ENCODE data around the gene TBC1D22A. TPM values are rescaled to one million over a fixed set of nuclear protein-coding genes. Genes with fewer than 3 reads are reported as not detected.

TBC1D22A gene
- total and polyA plus RNA-seq, 2 donors (not counting 3 experiments of a cell fraction or from before 2014, with no cell fraction given): 26.1 to 32.4 TPM

DNA sequence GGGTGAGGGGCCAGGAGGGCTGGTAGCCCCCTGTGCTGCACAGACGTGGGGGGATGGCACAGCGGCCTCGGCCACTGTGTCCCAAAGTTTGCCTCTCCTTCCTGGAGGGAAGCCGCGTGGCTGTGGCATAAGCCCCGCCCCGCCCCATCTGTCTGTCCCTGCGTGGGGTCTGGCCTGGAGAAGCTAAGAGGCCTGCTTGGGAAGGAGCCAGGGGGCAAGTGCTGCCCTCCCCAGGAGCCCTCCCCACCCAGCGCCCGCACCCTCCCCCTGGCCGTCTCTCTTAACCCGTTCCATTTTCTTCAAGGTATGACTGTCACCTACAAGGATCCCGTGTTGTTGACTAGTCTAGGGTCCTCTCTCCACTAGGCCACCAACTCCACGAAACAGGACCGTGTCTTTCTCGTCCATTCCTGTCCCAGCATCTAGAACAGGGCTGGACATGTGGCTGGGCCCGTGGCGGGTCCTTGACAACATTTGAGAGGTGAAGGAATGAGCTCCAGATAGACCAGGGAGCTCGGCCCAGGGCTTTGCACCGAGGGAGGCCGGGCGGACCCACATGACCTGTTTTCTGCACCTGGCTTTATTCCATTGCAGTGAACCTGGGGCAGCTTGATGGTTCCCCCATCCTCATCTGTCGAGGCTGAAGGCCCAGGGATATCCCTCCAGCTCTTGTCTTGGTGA is 428.0 kb downstream of the TBC1D22A start:
- no peak overlapping the region for H3K4me2 ChIP-seq (ENCODE audit: insufficient read depth, low read length)
- BruUV-seq (replicated peaks): no TSS peak
- no peak overlapping the region for H3K27ac ChIP-seq (ENCODE audit: insufficient read depth, low read depth, low read length)
- H3K27me3 ChIP-seq (ENCODE audit: control insufficient read depth in 2 of 2, insufficient read depth in 2 of 2, low read length in 2 of 2): no peaks in the 10 kb centered on the region
- intact Hi-C loops (cut with micrococcal nuclease) (no loop called here), dilution Hi-C loops (cut with MboI; ENCODE audit: extremely low pct_ligation_motif_present, low sequenced_read_pairs) (no loop called here)
- no peaks in the 10 kb centered on the region for H3K4me1 ChIP-seq (ENCODE audit: control insufficient read depth, extremely low read depth, insufficient read depth, low read length)
- CTCF ChIA-PET: interaction anchor here (0.7 kb wide), 1 partner anchor 10 kb away, joined by 3 read pairs; no protein-coding TSS in a partner anchor
- FAIRE-seq (no peak), DNase-seq (ENCODE audit: low read depth, low spot score) (no peak)
- no peaks in the 10 kb centered on the region for H3K36me3 ChIP-seq (ENCODE audit: control insufficient read depth in 2 of 2, extremely low read depth in 1 of 2, insufficient read depth in 2 of 2, low read length in 2 of 2)
- no peaks in the 10 kb centered on the region for H4K20me1 ChIP-seq (replicated peaks; ENCODE audit: control insufficient read depth, extremely low read depth, insufficient read depth, low read length)
- no peak overlapping the region for H3K4me3 ChIP-seq (replicated peaks in 1 of 3; ENCODE audit: insufficient read depth in 1 of 3, low read depth in 1 of 3, low read length in 3 of 3)
- no peak overlapping the region for H2AFZ ChIP-seq (ENCODE audit: low read depth, low read length)
- H3K79me2 ChIP-seq (ENCODE audit: control insufficient read depth, insufficient read depth, low read length): no peaks in the 10 kb centered on the region
- TF ChIP-seq GATA2 (IDR thresholded peaks at IDR 0.05; ENCODE audit: insufficient read depth, insufficient read length, low read depth, low read length) (no peak), POLR2AphosphoS5 (IDR thresholded peaks at IDR 0.05; ENCODE audit: insufficient read depth, low read depth, low read length) (no peak), JUN (IDR thresholded peaks at IDR 0.05; ENCODE audit: borderline replicate concordance, insufficient read depth, insufficient read length, low read depth) (no peak), MAX (IDR thresholded peaks at IDR 0.05; ENCODE audit: insufficient read depth, insufficient read length) (no peak), FOS (IDR thresholded peaks at IDR 0.05; ENCODE audit: borderline replicate concordance, insufficient read depth, low read length) (no peak), EZH2 (IDR thresholded peaks at IDR 0.05; ENCODE audit: borderline replicate concordance, low read depth, low read length, severe bottlenecking) (no peak), POLR2A (IDR thresholded peaks at IDR 0.05; ENCODE audit: low read depth, low read length) (no peak), MYC (IDR thresholded peaks at IDR 0.05; ENCODE audit: low read depth, low read length) (no peak)
- TF ChIP-seq, protein P1, sequence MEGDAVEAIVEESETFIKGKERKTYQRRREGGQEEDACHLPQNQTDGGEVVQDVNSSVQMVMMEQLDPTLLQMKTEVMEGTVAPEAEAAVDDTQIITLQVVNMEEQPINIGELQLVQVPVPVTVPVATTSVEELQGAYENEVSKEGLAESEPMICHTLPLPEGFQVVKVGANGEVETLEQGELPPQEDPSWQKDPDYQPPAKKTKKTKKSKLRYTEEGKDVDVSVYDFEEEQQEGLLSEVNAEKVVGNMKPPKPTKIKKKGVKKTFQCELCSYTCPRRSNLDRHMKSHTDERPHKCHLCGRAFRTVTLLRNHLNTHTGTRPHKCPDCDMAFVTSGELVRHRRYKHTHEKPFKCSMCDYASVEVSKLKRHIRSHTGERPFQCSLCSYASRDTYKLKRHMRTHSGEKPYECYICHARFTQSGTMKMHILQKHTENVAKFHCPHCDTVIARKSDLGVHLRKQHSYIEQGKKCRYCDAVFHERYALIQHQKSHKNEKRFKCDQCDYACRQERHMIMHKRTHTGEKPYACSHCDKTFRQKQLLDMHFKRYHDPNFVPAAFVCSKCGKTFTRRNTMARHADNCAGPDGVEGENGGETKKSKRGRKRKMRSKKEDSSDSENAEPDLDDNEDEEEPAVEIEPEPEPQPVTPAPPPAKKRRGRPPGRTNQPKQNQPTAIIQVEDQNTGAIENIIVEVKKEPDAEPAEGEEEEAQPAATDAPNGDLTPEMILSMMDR (IDR thresholded peaks at IDR 0.05; ENCODE audit: extremely low read depth in 1 of 2, insufficient read depth in 1 of 2, low read depth in 1 of 2, low read length in 2 of 2): no peak
- POLR2A ChIA-PET: no interaction called here
- no peak overlapping the region for H3K9ac ChIP-seq (replicated peaks; ENCODE audit: extremely low read depth, insufficient read depth, low read length)
- H3K9me3 ChIP-seq (replicated peaks; ENCODE audit: control insufficient read depth, insufficient read depth, low read length): no peaks in the 10 kb centered on the region
- H3K9me1 ChIP-seq (replicated peaks; ENCODE audit: control insufficient read depth, extremely low read depth, insufficient read depth, low read length): no peaks in the 10 kb centered on the region
